MV-4-11 (cell line): ENCODE measurements around the gene RAPGEF6.
"Not testable (repeated sequence)": the region's sequence is repeated elsewhere in the genome, so short reads cannot be mapped to it uniquely, and the experiment has no call there.

Source experiments
- DNase-seq: peaks from one replicate; lab custom pipeline; 2025; lab: John Stamatoyannopoulos, UW

Gene RAPGEF6

GRCh38 chr5:131640043-131640856, 5.2 kb upstream of the RAPGEF6 start:
- DNase-seq = no peak

GRCh38 chr5:131639148-131639547, 4.1 kb upstream of the RAPGEF6 start:
- no peak for DNase-seq

- no peak for DNase-seq
These were observed 2.7 kb upstream of the RAPGEF6 start for GRCh38 chr5:131637694-131638093.

- DNase-seq = peak; percentile 21
These were observed 899 bp upstream of the RAPGEF6 start for GRCh38 chr5:131635684-131636572.

GRCh38 chr5:131634666-131634995, 398 bp downstream of the RAPGEF6 start:
- DNase-seq = peak; percentile 59

GRCh38 chr5:131634238-131634637, 791 bp downstream of the RAPGEF6 start:
- no peak for DNase-seq

- no peak for DNase-seq
These were observed 1.2 kb downstream of the RAPGEF6 start for GRCh38 chr5:131633830-131634229.

GRCh38 chr5:131630963-131631350, 4.1 kb downstream of the RAPGEF6 start:
- no peak for DNase-seq

- DNase-seq = no peak
These were observed 4.6 kb downstream of the RAPGEF6 start for GRCh38 chr5:131630208-131630962.

- DNase-seq = peak; percentile 23
These were observed 6.0 kb downstream of the RAPGEF6 start for GRCh38 chr5:131628990-131629389.

GRCh38 chr5:131627207-131627865, 7.7 kb downstream of the RAPGEF6 start:
- DNase-seq = no peak

- DNase-seq = no peak
These were observed 12.4 kb downstream of the RAPGEF6 start for GRCh38 chr5:131622633-131623032.

GRCh38 chr5:131621164-131621563, 13.9 kb downstream of the RAPGEF6 start:
- not testable (repeated sequence) for DNase-seq

GRCh38 chr5:131619102-131619501, 15.9 kb downstream of the RAPGEF6 start:
- DNase-seq = no peak

- no peak for DNase-seq
These were observed 17.7 kb downstream of the RAPGEF6 start for GRCh38 chr5:131617140-131617822.

- no peak for DNase-seq
These were observed 19.1 kb downstream of the RAPGEF6 start for GRCh38 chr5:131615957-131616356.

- DNase-seq = no peak
These were observed 21.6 kb downstream of the RAPGEF6 start for GRCh38 chr5:131613423-131613822.

GRCh38 chr5:131611064-131611381, 24.0 kb downstream of the RAPGEF6 start:
- DNase-seq = no peak

GRCh38 chr5:131610198-131611063, 24.6 kb downstream of the RAPGEF6 start:
- no peak for DNase-seq

GRCh38 chr5:131609774-131610173, 25.3 kb downstream of the RAPGEF6 start:
- no peak for DNase-seq
